HG03460 (cell line): Measurements from ENCODE around the gene C14orf93.

ENCODE experiments used
- ATAC-seq: cut with Tn5 transposase; IDR thresholded peaks from one replicate; pipeline ENCODE4 v1.9.1; 2021; ENCODE audit not compliant: unreplicated experiment

Gene C14orf93

DNA sequence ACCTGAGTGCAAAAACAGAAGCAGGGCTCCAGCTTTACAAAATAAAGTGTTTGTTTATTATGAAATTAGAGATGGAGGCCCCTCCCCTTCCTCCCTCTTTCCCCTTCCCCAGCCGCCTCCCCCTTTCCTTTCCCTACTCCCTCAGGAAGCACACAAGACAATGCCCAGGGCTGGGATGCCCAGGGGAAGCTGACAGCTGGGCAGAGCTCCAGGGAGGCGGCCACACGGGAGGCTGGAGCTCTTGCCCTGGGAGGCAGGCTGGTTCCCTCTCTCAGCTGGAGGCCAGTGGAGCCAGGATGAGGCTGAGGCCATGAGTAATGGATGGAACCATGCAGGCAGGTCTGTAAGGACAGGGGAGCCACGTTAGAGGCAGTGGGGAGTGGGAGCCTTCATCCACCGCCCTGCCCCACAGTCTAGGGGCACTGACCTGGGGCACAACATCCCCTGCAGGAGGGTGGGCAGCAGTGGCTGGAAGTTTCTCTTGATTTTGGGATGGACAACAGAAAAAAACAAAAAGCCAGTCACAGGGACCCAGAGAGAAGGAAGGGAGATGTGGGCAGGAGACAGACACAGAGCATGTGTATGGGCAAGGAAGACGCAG is 37.2 kb upstream of the C14orf93 start:
- ATAC-seq, result no peak

DNA sequence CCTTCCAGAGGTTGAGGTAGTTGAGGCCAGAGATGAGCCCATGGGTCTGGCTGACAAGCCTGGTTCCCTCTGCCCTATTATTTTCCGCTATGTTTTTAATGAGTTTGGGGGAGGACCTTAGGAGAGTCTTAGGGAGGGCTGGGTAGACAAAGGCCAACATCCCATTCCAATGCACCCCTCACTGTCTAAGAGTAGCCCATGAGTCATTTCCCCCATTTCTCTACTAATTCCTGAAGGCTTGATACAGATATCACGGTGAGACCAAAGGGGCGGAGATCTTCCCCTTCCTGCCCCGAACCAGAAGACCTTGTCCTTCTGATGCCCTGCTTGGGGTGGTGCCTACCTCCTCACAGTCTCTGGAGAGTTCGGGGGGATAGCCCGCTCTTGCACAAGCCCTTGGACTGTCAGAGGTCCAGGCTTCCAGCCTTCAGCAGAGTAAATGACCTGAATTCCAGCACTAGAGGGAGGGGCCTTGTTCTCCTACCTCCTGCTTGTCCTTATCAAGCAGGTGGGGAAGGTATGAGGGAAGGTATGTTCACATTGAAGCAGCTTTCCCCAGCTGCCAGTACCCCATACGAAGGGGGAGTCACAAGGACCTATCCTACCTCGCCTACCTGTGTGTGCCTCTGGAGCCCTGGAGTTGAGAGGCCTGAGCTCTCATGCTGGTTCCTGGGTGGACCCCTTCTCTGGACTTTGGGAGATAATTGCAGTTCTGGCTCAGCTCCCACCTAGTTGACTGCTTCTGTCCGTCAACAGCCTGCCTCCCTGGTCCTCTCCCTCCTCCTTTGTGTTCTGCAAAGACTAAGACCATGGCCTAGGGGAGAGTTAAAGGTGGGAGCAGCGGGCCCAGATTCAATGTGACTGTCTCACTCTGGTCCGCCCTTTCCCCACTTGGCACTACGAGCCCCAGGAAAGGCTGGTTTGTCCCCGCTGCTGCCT is 35.7 kb upstream of the C14orf93 start:
- ATAC-seq, result no peak

DNA sequence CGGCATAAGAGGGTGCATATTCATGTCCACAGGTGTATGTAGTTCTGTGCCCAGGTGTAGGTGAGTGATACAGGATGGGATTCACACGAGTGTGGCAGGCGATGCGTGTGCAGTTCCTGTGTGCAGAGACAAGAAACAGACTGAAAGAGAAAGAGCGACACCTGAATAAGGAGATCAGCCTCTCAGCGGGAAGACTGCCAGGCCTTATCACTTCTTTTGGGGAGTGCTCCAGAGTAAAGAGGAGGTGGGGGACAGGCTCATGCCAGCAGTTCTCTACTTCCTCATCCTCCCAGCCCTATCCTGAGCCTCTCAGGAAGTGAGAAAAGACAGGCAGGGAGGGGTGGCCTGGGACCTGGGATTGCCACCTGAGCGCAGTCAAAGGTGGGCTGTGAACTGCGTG is 34.9 kb upstream of the C14orf93 start:
- ATAC-seq, result no peak

DNA sequence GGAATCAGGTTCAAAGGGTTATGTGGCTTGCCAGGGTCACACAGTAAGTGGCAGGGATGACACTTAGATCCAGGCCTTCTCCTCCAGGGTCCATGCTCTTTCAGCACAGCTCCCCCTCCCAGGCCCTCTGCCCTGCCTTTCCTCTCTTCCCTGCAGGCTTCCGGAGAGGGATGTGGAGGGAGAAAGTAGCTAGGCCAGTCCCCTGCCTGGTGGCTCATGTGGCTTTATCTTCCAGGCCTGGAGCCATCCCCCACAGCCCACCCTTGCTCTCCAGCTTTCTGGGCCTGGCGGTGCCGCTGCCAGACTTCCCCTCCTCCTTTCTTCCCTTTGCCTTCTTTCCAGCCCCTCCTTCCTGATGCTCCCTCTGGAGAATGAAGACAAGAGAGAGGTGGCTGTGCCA is 33.8 kb upstream of the C14orf93 start:
- ATAC-seq, result no peak

DNA sequence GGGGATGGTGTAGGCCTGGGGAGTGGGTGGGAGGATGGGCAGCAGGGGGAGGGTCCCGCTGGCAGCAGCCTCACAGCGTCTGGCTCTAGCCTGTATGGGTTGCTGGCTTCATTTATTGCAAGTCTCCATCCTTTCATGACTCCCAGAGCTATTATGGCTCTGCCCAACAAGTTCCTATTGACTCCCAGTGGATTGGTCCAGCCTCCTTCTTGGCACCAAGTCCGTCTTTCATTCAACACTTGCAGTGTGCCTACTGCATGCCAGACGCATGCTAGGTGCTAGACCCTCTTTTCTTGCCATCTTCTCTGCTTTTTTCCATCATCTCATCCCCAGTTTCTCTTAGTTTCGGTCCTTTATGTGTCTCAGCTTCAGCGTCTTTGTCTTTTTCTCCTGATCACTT is 33.2 kb upstream of the C14orf93 start:
- no peak for ATAC-seq

DNA sequence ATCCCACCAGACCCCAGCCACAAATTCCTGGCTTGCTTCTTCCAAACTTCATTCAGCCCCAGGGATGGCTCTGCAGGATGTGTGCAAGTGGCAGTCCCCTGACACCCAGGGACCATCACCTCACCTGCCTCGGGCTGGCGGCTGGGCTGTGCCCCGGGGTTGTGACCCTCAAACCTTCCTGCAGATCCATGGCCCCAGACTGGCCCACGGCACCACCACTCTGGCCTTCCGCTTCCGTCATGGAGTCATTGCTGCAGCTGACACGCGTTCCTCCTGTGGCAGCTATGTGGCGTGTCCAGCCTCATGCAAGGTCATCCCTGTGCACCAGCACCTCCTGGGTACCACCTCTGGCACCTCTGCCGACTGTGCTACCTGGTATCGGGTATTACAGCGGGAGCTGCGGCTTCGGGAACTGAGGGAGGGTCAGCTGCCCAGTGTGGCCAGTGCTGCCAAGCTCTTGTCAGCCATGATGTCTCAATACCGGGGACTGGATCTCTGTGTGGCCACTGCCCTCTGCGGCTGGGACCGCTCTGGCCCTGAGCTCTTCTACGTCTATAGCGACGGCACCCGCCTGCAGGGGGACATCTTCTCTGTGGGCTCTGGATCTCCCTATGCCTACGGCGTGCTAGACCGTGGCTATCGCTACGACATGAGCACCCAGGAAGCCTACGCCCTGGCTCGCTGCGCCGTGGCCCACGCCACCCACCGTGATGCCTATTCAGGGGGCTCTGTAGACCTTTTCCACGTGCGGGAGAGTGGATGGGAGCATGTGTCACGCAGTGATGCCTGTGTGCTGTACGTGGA is 32.4 kb upstream of the C14orf93 start, which contains the start of gene PSMB11:
PSMB11 (plus strand) TSS at position 51 of the 804 bp plus-strand sequence; CDS start at position 65, 14 bp downstream.
- ATAC-seq, result no peak

DNA sequence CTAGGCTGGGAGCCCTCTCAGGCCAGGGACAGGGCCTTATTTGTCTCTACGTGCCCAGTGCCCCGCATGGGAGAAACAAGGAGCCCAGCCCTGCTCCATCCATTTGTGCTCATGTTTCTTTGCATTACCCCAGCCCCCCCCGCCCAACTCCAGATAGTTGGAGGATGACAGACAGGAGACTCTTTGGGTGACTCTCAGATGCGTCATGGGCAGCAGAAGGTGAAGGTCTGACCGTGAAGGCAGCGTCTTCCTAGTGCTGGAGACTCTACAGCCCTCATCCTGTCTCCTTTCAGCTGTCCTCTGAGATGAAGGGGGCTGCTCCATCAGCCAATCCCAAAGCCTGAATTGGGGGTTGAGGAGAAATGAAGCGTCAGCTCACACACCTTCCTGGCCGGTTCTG is 31.8 kb upstream of the C14orf93 start:
- no peak for ATAC-seq

DNA sequence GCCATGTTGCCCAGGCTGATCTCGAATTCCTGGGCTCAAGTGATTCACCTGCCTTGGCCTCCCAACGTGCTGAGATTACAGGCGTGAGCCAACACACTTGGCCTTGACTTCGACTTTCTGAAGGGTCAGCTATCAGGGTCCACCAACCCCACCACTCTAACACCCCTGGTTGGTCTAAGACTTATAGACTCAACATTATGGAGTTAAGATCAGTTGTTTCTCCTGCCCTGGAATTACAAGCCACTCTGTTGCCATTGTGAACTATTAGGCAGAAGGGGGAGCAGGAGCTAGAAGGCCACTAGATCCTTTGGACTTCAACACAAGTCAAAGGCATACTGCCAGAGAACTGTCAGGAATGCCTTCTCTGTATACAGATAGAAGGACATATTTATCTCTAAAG is 30.2 kb upstream of the C14orf93 start:
- no peak for ATAC-seq

DNA sequence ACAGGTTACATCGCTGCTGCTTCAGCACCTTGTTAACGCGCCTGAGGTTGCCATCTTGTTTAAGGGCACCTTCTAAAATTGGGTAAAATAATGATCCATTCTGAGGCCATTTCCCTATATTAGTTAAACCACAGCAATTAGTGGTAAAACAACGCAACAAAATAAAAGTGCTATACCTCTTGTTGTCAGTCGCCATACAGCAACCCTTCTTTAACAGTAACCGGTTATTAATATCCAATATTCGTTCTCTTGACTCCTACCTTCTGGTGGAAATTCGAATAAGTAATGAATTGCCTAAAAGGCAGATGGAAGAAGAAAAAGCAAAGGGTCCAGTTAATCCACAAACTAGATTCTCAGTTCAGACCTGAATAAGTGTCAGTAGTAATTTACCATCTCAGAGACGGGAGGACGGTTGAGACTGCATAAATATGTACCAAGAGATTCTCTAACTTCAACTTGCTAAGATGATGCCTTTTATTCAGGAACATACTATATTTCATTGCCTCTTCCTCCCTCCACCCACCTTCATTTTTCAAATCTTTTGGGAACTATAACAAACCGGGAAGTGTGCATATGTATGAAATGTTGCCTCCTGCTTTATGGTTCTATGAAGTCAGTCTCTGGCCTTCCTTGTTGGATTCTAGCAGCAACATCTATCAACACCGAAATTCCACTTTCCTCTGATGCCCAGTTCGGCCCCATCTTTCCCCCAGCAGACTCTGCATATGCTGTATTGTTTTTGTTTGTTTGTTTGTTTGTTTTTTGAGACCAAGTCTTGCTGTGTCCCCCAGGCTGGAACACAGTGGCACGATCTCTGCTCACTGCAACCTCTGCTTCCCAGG is 25.6 kb upstream of the C14orf93 start:
- ATAC-seq, result no peak

DNA sequence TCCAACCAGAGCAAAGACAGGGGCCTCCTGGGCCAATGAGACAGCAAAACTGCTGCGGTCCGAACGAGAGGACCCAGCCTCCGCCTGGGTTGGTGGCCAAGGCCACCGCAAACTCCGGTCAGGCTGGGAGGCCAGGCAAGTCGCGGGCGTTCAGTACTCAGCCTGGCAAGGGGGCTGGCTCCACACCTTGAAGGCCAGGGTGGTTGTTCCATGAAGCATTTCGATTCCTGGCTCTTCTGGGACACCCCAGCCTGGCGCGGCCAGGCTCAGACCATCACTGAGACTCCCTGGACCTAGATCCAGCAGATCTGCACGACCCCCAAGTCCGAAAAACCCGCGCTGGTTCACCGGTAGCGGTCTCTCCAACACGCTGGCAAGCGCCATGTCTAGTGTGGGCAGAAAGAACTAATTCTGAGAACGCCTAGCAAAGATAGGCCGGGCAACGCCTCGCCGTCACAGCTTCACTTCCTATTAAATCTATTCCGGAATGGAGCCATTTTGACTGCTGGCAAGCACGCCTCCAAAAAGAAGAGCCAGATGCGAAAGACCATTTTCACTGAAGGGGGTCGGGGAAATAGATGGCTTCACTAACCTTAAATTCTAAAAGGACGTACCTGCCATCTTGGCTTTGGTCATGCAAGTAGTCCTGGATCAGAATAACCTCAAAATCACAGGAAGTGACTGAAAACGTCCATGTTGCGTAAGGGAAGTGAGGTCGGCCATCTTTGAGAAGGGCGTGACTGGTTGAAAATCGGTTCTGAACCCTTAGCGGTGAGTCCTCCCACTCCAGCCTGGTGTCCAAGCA is 24.8 kb upstream of the C14orf93 start, which contains the start of gene PSMB5:
PSMB5 (minus strand) TSS at position 403 of the 805 bp plus-strand sequence; CDS start at position 384, 19 bp downstream.
- ATAC-seq, result peak; percentile 94

DNA sequence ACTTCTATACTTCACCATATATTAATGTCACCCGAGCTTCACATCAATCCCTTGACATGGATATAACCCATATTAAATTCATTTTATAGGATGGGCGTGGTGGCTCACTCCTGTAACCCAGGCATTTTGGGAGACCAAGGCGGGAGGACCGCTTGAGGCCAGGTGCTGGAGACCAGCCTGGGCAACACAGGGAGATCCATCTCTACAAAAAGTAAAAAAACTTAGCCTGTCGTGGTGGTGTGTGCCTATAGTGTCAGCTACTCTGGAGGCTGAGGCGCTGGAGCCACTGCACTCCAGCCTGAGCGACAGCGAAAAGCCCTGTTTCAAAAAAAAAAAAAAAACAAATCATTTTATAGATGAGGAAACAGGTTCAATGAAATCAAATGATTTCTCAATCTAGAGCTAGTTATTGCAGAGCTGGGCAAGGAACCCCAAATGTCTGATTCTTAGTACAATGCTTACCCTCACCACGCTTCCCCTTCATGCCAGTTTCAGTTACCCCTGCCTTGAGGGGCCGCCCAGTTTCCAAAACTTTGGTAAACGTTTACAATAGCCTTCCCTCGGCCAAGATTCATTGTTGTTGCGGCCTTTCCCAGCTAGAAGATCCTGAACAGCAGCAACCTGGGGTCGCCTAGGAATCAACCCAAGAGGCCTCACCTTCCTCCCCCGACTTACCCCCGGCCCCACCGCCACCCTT is 24.0 kb upstream of the C14orf93 start:
- no peak for ATAC-seq

DNA sequence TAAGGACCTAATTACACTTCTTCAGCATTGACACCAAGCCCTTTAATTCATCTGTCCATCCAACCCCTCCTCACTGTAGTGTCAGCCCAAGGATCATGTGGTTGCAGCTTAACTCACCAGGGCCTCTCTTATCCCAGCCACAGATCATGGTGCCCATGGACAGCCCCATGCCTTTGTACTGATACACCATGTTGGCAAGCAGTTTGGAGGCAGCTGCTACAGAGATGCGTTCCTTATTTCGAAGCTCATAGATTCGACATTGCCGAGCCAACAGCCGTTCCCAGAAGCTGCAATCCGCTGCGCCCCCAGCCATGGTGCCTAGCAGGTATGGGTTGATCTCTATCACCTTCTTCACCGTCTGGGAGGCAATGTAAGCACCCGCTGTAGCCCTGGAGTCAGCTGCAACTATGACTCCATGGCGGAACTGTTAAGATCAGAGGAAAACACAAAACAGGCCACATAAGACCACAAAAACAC is 23.3 kb upstream of the C14orf93 start:
- ATAC-seq, result no peak

DNA sequence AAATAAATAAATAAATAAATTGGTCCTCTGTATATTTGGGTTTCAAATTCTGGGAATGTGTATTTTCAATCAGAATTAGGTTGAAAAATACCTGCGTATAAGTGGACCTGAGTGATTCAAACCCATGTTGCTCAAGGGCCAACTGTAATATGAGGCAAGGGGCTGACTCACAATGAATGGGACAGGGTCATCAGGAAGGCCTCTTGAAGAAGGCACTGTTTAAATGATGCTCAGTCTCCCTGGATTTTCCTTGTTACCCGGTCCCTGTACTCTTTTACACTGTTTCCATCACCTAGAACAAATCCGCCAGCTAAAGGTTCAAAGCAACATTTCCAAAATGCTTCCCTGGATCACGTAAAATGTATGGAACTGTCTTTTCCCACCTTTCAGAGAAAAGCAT is 21.0 kb upstream of the C14orf93 start:
- no peak for ATAC-seq

DNA sequence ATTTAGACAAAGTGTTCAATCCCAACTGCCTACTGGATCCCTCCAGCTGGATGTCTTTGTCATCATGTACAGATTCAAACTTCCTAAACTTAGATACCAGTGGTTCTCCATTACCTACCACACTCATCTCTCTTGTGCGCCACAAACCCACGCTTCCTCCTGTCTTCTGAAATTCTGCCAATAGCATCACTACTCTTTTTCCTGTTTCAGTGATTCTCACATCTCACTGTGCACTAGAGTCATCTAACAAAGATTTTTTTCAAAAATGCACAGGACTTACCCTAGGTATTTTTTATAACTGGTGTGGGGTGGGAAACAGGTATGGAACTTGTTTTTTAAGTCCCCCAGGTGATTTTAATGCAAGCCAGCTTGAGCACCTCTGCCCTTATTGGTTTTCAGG is 18.9 kb upstream of the C14orf93 start:
- ATAC-seq, result no peak

DNA sequence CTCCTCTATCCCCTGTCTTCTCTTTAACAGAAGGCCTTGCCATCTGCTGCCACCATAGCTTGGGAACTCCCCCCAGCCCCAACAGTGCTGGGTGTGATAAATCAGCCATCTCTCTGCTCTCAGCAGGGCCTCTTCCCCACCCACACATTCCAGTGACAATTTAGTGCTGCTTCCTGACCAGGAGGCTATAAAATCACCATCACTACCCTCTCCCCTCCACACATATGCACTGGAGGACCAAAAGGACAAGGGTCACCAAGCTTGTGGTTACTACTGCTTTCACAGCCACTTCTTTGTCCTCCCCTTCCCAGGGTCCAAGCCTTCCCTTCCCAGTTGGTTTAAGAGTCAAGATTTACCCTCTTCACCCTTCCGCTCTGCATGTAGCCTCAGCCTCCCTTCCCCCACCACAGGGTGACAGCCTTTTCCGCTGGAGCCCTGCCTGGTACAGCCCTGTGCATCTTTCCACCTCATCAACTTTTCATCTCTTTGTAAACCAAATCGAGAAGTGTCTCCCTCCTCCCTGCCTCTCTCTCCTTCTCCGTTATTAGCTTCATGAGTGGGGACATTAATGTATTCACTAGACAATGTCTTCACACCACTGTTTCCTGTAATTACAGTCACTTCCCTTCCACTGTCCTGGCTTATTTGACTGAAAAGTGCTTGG is 15.3 kb upstream of the C14orf93 start:
- no peak for ATAC-seq

DNA sequence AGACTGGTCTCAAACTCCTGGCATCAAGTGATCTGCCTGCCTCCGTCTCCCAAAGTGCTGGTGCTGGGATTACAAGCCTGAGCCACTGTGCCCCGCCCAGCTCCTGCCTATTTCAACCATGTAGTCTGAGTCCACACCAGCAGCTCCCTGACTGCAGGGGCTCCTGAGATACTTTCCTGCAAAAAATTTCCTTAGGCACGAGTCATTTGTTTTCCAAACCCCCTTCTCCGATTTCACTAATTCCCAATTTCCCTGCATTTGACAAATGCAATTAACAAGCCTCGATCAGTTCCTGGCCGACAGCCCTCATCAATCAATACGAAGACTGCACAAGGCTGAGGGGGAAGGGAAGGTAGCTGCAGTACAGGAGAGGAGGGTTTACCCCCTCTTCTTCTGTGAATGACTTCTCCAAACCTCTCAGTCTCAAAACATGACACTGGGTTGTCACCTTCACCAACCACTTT is 14.7 kb upstream of the C14orf93 start:
- no peak for ATAC-seq

DNA sequence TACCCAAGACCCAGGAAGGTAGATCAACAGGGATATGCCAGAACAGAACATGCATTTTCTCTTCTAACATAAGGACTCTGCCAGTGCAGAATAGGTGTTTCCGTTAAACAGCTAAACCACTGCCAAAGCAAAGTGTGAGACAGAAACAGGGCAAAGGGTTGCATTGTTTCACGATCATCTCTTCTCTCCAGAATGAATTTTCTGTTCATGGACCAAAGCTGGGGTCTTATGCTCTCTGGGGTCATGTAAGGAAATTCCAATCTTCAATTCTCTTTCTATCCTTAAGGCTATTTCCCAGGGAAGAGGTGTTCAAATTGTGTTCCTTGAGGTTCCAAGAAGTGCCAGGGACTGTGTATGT is 13.8 kb upstream of the C14orf93 start:
- ATAC-seq, result no peak

DNA sequence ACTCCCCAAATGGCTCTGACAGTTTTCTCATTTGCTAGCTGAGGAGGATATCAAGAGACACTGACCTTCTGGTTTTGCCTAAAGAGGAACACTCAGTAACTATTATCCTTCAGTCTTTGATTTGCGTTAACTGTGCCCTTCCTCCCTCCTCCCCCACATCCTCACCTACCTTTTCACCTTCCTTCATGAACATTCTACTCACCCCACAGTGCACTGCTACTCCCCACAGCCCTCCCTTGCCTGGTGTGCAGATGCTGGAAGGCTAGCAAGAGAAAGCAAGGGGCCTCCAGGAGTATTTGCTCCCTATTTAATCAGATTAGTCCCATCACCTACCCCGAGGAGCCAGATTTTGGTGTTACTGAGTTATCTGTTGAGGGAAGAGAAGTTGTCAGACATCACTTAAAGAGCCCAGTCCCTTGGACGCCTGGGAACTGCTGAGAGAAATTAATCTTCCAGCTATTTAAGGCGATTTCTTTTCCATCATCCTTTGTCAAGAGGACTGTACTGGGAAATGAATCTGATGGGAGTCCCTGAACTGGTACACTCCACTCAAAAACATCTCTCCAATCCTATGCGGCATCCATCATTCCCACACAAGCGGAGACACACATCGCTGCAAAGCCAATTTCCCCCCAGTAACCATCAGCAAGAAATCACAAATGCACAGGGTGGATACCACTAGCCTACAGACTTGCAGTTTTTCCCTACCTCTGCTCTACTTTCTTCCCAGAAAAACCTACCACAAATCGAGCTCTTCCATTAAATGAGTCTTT is 13.3 kb upstream of the C14orf93 start:
- no peak for ATAC-seq
